Measurements from ENCODE around the gene SRD5A1.

The SRD5A1 gene

DNA sequence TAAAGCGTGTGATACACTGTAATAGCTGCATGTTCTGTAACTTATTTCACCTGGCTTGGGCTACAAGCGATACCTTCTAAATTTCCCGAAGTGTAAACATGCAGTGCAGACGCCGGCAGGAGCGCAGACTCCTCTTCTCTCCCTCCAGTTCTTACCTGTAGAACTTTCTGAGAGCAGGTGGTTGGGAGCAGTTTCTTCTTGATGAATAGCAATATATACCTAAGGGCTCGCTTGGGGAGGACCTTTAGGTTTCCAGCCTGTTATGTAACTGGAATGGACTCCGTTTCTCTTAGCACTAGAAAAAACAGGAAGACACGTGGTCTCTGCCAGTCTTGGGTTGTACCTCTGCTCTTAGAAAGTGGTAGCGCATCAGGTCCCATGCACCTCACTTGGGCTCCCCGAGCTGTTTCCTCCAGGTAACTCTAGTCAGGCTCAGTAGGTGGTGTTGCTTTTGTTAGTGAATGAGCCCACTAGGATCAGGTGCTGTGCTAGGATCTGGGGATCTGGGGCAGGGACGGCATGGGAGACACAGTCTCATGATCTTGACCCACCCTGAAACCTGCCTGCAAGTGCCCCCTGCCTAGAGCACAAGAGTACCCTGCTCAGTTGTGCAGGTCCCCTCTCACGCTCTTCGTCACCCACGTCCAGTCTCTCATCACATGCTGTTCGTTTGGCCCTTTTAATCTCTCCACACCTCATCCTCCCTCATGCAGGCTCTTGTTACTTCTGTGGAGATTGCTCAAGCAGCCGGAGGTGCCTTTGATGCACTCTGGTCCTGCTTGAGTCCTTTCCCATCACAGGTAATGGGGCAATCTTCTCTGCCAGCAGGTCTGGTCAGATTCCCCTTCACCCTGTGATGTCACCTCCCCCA, 82.8 kb downstream of the SRD5A1 start:
- H3K4me3 ChIP-seq (ENCODE audit: low read depth, low read length), result peak overlapping the region; percentile 87
- DNase-seq (ENCODE audit: low read depth), result peak; percentile 49
- TF ChIP-seq, protein P1, sequence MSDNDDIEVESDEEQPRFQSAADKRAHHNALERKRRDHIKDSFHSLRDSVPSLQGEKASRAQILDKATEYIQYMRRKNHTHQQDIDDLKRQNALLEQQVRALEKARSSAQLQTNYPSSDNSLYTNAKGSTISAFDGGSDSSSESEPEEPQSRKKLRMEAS (IDR thresholded peaks at IDR 0.05; ENCODE audit: low read depth, low read length), result peak; percentile 97
- TF ChIP-seq POLR2A (IDR thresholded peaks at IDR 0.05; ENCODE audit: extremely low read depth, insufficient read length) (no peak), MYC (IDR thresholded peaks at IDR 0.05; ENCODE audit: low read depth, low read length) (peak; percentile 63)

DNA sequence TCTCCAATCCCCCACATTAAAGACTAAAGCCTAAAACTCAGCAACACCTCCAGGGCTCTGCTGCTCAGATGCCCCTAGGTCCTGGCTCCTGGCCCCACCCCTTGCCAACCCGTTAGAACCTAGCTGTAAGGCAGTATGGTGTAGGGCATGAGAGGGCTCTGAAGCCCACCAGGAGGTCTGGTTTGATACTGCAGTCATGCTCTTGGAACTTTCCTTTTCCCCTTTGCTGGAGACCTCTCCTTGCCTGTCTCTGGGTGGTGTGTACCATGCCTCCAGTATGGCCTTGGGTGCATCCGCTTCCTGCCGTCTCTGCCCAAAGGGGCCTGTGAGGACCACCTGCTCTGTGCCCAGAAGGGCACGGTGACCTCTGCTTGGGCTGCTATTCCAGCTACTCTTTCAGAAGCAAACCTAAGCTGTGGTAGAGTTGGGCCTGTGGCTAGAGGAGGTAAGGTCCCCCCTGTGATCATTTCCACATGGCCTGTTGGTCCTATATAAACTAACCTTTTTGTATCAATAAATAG, 83.4 kb downstream of the SRD5A1 start:
- TF ChIP-seq POLR2A (IDR thresholded peaks at IDR 0.05; ENCODE audit: extremely low read depth, insufficient read length) (no peak), MYC (IDR thresholded peaks at IDR 0.05; ENCODE audit: low read depth, low read length) (no peak)
- TF ChIP-seq, protein P1 (IDR thresholded peaks at IDR 0.05; ENCODE audit: low read depth, low read length), result no peak
- TF ChIP-seq, protein P2, sequence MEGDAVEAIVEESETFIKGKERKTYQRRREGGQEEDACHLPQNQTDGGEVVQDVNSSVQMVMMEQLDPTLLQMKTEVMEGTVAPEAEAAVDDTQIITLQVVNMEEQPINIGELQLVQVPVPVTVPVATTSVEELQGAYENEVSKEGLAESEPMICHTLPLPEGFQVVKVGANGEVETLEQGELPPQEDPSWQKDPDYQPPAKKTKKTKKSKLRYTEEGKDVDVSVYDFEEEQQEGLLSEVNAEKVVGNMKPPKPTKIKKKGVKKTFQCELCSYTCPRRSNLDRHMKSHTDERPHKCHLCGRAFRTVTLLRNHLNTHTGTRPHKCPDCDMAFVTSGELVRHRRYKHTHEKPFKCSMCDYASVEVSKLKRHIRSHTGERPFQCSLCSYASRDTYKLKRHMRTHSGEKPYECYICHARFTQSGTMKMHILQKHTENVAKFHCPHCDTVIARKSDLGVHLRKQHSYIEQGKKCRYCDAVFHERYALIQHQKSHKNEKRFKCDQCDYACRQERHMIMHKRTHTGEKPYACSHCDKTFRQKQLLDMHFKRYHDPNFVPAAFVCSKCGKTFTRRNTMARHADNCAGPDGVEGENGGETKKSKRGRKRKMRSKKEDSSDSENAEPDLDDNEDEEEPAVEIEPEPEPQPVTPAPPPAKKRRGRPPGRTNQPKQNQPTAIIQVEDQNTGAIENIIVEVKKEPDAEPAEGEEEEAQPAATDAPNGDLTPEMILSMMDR (IDR thresholded peaks at IDR 0.05; ENCODE audit: low read depth, low read length), result no peak
- no peak for DNase-seq (ENCODE audit: low read depth)
- H3K4me3 ChIP-seq (ENCODE audit: low read depth, low read length), result peak overlapping the region; percentile 87

DNA sequence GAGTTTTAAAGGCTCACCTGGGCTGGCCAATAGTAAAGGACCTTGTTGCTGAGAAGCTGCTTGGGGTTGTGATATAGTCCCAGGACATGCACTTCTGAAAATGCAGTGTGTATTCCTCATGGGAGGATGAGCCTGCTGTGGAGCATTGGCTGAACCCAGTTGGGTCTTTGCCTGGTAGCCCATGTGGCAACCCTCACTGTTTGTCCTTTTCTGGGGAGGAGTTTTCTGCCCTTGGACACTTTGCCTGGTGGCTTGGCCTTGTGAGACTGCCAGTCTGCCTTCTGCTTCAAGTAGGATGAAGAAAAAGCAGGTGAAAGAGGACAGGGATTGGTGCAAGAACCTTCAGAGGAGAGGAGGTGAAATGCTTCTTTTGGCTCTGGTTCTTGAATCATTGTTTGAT, 84.0 kb downstream of the SRD5A1 start:
- H3K4me3 ChIP-seq (ENCODE audit: low read depth, low read length), result peak overlapping the region; percentile 87
- TF ChIP-seq, protein P1 (IDR thresholded peaks at IDR 0.05; ENCODE audit: low read depth, low read length), result no peak
- no peak for TF ChIP-seq POLR2A (IDR thresholded peaks at IDR 0.05; ENCODE audit: extremely low read depth, insufficient read length)
- TF ChIP-seq, protein P2 (IDR thresholded peaks at IDR 0.05; ENCODE audit: low read depth, low read length), result no peak
- no peak for TF ChIP-seq MYC (IDR thresholded peaks at IDR 0.05; ENCODE audit: low read depth, low read length)
- DNase-seq (ENCODE audit: low read depth), result no peak

DNA sequence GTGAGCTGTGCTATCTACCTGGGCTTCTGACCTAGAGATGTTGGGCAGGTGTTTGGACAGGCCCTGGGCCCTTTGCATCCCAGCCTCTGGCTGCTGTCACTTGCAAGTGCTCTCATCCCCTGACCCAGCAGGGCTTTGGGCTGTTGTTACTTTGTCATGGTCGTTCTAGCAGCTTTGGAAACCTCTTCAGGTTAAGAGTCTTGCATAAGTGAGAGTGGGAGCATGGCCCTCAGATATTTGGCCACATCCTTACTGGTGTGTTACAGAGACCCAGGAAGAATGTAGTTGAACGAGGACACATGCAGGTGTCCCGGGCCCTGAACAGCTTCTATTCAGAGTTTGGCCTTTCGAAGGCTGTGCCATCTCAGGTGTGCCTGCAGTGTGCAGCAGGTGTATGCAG, 84.4 kb downstream of the SRD5A1 start:
- DNase-seq (ENCODE audit: low read depth), result no peak
- TF ChIP-seq, protein P2 (IDR thresholded peaks at IDR 0.05; ENCODE audit: low read depth, low read length), result no peak
- TF ChIP-seq POLR2A (IDR thresholded peaks at IDR 0.05; ENCODE audit: extremely low read depth, insufficient read length) (no peak), MYC (IDR thresholded peaks at IDR 0.05; ENCODE audit: low read depth, low read length) (no peak)
- TF ChIP-seq, protein P1 (IDR thresholded peaks at IDR 0.05; ENCODE audit: low read depth, low read length), result no peak
- H3K4me3 ChIP-seq (ENCODE audit: low read depth, low read length), result peak overlapping the region; percentile 87

DNA sequence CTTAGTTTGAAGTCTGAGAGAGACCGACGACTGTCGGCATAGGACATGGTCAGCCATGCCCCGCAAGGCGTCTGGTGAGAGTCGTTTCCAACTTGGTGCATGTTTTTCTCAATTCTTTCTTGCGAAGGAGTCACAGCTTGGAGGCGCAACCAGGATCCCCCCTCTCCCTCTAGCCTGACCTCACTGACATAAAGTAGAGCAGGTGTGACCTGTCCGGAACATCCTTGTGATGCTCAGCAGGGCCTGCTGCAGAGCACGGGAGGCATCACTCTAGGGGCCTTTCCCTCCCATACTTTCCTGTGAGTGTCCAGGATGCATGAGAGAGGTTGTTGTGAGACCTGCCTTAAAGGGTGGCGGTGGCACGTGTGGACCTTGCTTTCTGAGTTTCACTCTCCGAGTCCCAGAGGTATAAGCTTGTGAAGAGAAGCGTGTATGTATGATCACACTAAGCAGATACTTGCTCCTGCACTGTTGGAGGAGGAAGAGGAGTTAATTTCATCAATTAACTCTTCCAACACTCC, 85.0 kb downstream of the SRD5A1 start:
- no peak for DNase-seq (ENCODE audit: low read depth)
- no peak overlapping the region for H3K4me3 ChIP-seq (ENCODE audit: low read depth, low read length)
- TF ChIP-seq, protein P1 (IDR thresholded peaks at IDR 0.05; ENCODE audit: low read depth, low read length), result no peak
- TF ChIP-seq POLR2A (IDR thresholded peaks at IDR 0.05; ENCODE audit: extremely low read depth, insufficient read length) (no peak), MYC (IDR thresholded peaks at IDR 0.05; ENCODE audit: low read depth, low read length) (no peak)
- TF ChIP-seq, protein P2 (IDR thresholded peaks at IDR 0.05; ENCODE audit: low read depth, low read length), result no peak

DNA sequence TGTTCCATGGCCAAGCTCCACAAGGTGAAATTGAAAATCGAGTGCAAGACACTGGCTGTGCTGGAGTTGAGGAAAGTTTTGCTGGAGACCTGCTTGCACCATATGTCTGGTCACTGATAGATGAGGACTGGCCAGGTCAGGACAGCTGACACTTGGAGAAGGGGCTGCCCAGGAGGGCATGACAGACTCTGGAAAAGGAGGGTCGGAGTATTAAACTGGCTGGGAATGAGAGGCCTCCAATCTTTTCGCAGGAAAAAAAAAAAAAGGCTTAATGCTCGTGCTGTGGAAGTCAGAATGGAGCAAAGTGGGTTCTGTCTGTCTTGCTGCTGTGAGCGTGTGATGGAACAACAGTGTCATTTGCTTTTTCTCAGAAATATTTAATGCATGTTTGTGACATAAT, 85.5 kb downstream of the SRD5A1 start:
- no peak for DNase-seq (ENCODE audit: low read depth)
- no peak overlapping the region for H3K4me3 ChIP-seq (ENCODE audit: low read depth, low read length)
- TF ChIP-seq, protein P1 (IDR thresholded peaks at IDR 0.05; ENCODE audit: low read depth, low read length), result no peak
- TF ChIP-seq, protein P2 (IDR thresholded peaks at IDR 0.05; ENCODE audit: low read depth, low read length), result no peak
- no peak for TF ChIP-seq MYC (IDR thresholded peaks at IDR 0.05; ENCODE audit: low read depth, low read length)
- TF ChIP-seq POLR2A (IDR thresholded peaks at IDR 0.05; ENCODE audit: extremely low read depth, insufficient read length), result no peak
